HG03457 (cell line): Measurements from ENCODE around the gene ITPRIPL2.

Experiments used
- ATAC-seq: cut with Tn5 transposase; IDR thresholded peaks from one replicate; pipeline ENCODE4 v1.9.1; 2021; ENCODE audit warnings: moderate number of reproducible peaks; ENCODE audit not compliant: unreplicated experiment

ITPRIPL2 gene

DNA sequence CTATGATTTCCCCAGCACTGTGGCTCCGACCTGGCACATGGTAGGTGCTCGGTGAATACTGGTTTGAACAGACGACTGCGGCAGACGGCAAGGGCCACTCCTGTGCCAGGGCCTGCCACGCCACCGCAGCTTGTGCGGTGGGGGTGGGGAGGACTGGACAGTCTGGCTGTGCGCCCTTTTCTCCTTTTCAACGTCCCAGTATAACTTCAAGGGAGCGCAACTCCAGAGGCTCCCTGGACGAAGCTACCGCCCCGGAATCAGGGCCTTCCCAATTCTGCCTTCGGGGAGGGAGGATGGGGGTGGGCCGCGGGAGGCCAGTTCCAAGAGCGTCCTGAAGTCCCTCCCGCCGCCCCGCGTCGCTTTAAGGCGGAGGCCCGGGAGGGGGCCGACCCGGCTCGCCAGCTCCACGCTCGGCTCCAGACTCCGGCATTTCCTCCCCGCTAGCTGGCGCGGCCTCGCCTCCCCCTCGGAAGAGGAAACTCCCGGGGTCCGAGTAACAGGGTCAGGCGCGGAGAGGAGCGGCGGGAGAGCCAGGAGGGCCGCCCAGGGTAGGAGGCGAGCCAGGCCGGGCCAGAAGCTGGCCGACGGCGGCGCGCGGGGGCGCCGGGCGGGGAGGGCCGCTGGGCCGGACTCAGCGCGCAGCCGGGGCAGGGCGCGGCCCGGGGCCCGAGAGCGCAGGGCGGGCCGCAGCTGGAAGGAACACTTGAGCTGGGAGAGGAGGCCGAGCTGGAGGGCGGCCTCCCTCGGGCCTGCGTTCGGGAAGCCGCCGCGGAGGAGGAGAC lies at the start of gene ITPRIPL2:
TSS of gene ITPRIPL2 (plus strand) at position 388 of the 782 bp plus-strand sequence. CDS start 498 bp downstream, outside the sequence.
- ATAC-seq: no peak

GRCh38 chr16:19066988-19067348 lies 46.8 kb upstream of the ITPRIPL2 start:
- no peak for ATAC-seq

GRCh38 chr16:19067349-19068236 lies 46.2 kb upstream of the ITPRIPL2 start, which contains the start of gene COQ7:
Gene COQ7, plus strand, starts transcription at chr16:19067614. Its CDS starts 51 bp downstream, at chr16:19067665.
- ATAC-seq: peak; percentile 89

GRCh38 chr16:19068237-19068815 lies 45.4 kb upstream of the ITPRIPL2 start:
- ATAC-seq: no peak

- ATAC-seq: no peak
Observed at GRCh38 chr16:19071811-19072777, 41.7 kb upstream of the ITPRIPL2 start.

DNA sequence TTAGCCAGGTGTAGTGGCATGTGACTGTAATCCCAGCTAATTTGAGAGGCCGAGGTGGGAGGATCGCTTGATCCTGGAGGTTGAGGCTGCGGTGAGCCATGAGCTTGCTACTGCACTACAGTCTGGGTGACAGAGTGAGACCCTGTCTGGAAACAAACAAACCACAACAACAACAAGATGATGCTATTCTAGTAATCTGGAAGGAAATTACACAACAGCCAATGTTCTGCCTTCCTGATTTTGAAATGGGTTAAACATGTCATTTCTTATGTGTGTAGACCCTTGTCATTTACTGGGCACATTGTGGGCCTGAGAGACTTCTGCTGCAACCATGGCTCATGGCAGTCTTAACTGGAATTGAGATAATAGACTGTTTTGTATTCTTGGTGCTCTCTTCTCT lies 40.4 kb upstream of the ITPRIPL2 start:
- no peak for ATAC-seq

GRCh38 chr16:19073863-19074262 lies 39.9 kb upstream of the ITPRIPL2 start:
- ATAC-seq: no peak

DNA sequence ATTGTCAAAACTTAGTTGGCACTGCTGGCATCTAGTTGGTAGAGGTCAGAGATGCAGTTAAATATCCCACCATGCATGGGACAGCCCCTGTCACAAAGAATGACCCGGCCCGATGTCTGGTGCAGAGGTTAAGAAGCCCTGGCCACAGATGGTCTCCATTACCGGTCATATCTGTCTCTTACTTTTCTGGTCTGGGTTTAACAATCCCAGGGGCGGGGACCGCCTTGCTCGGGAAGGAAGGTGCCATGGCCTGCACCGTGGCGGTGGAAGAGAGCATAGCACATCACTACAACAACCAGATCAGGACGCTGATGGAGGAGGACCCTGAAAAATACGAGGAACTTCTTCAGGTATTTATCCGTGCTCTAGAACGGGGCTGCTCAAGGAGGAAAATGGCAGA lies 38.3 kb upstream of the ITPRIPL2 start:
- no peak for ATAC-seq

- no peak for ATAC-seq
Observed at GRCh38 chr16:19077879-19078278, 35.9 kb upstream of the ITPRIPL2 start.

DNA sequence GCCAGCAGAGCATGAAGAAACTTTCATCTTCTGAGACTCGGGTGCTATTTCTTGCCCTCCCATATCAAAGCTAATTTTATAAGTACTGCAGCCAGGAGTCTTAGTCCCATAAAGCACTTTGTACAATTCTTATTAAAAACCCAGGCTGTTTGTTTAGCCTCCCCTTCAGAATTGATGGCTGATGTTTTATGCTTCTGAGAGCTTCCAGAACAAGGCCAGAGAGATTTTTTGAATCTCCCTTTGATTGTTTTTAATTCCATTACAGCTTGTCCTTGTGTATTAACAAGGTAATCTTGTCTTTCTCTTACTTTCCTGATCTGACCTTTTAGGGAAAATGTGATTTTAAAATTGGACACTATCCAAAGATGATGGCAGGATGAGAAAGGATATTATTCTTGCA lies 30.1 kb upstream of the ITPRIPL2 start:
- ATAC-seq: no peak

DNA sequence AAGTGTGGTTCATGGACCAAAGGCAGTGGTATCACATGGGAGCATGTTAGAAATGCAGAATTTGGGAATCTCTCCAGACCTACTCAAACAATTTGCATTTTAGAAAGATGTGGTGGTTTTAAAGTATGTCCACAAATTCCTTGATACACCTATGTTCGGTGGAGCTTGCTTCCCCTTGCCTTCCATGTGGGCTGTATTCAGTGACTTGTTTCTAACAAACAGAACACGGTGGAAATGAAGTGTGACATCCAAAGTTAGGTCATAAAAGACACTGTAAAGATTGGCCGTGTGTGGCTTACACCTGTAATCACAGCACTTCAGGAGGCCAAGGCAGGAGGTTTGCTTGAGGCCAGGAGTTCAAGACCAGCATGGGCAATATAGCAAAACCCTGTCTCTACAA lies 29.6 kb upstream of the ITPRIPL2 start:
- no peak for ATAC-seq

- no peak for ATAC-seq
Observed at GRCh38 chr16:19084879-19085278, 28.9 kb upstream of the ITPRIPL2 start.

DNA sequence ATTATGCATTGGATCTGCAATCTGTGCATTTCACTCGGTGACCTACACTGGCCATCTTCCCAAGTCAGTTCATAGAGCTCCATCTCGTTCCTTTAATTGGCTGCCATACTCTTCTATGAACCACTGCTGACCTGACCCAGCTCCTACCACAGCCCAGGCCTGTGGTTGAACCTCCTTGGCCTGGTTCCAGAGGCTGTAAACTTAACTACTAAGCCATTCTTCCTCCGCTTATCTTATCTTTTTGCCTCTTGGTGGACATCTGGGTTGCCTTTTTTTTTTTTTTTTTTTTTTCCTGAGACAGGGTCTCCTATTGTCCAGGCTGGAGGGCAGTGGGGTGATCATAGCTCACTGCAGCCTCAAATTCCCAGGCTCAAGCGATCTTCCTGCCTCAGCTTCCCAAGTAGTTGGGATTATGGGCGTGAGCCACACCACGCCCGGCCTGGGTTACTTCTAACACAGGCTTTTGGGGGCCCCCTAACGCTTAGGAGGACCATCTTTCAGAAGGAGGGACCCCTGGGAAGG lies 28.0 kb upstream of the ITPRIPL2 start:
- no peak for ATAC-seq

DNA sequence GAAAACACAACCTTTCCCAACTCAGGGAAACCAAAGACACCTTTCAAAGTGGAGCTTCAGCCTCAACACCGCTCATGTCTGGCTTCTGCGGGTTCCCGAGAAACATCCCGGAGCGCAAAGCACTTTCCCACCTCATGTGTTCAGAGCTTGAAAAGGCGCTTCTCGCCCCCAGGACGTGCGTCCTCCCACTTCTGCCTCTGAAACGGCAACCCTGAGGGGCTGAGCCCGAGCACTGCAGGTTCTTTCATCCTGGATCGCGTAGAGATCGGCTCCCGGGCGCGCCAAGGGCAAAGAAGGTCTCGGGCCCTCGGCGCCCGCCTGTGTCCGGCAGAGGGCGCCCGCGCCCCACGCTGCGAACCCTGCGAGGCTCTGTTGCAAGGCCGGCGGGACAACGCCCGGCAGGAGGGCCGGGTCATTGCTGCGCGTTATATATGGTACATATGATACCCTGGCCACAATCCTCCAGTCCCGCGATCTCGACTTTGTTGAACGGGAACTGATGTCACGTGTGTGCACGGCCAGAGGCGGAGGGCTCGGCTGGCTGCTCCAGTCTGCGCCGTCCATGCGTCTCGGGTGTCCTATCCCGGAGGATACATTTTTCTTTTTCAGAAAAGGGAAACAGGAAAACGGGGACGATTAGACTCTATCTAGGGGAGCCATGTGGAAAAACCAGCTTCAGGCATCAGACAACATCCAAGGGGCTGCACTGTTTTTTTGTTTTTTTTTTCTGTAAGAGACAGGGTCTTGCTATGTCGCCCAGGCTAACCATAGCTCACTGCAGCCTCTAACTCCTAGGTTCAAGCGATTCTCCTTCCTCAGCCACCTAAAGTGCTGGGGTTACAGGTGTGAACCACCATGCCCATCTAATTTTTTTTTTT lies 27.2 kb upstream of the ITPRIPL2 start:
- ATAC-seq: peak; percentile 61

DNA sequence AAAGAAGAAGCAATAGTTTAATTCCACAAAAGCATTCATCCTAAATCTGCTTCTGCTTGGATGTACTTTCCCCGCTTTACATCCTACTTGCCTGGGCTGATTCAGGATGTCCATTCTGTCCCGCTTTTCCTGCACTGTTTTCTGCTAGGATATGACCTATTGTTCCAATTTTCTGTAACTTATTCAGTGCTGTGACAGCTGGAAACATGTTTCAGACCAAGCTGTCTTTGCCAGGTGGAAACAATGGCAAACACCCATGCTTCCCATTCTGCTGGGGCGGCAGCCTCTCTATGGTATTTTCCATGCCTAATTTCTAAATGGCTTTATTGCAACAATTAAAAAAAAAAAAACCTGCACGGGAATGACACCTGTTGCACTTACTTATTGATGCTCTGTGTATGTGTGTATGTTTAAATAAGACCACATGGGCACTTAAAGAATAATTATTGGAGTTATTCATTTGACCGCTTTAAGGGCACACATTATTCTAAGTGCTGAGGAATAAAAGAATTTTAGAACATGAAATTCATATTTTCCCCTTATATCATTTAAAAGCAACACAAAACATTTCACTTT lies 25.3 kb upstream of the ITPRIPL2 start:
- ATAC-seq: no peak

- ATAC-seq: no peak
Observed at GRCh38 chr16:19089410-19089955, 24.3 kb upstream of the ITPRIPL2 start.

DNA sequence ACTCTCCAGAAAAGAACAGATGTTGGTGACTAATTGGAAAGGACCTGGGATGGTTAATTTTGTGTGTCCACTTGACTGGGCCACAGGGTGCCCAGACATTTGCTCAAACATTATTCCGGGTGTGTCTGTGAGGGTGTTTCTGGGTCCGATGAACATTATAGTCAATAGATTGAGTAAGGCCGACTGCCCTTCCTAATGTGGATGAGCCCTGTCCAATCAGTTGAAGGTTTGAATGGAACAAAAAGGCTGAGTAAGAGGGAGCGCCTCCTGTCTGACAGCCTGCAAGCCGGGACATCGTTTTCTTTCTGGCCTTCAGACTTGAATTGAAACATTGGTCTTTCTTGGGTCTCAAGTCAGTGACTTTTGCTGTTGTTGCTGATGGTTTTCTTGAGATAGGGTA lies 22.8 kb upstream of the ITPRIPL2 start:
- ATAC-seq: no peak

DNA sequence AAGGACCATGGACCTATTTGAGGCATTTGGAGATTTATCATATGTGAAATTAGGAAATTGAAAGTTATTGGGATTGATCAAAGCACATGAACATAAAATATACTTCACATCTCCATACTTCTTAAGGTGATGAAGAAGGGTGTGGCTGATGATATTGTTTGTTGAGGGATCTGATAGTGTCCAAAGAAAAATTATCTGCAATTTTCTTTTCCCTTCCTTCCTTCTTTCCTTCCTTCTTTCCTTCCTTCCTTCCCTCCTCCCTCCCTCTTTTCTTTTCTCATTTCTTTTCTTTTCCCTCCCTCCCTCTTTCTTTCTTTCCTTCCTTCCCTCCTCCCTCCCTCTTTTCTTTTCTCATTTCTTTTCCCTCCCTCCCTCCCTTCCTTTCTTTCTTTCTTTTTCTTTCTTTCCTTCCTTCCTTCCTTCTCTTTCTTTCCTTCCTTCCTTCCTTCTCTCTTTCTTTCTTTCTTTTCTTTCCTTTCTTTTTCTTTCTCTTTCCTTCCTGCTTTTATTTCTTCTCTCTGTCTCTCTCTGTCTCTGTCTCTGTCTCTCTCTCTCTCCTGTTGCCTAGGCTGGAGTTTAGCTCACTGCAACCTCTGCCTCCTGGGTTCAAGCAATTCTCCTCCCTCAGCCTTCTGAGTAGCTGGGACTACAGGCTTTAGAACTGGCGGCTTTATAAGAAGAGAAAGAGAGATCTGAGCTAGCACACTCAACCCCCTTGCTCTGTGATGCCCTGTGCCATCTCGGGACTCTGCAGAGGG lies 20.9 kb upstream of the ITPRIPL2 start:
- no peak for ATAC-seq
